Kidney (tissue), 14 donors: ENCODE data around the gene CRHR2. TPM values are rescaled to one million over a fixed set of nuclear protein-coding genes. Genes with fewer than 3 reads are reported as not detected.

Experiments used
- DNase-seq, 5 donors: peaks; one replicate each; pipeline ENCODE4 v3.0.0-alpha.2; 2013 to 2020
- FAIRE-seq: peaks from 2 replicates; lab custom pipeline; 2012; peaks lifted over from hg19 to GRCh38; lab: Jason Lieb, UNC
- H3K27ac ChIP-seq, 2 donors: one replicate each; pipeline ENCODE4 v1.7.0; 2013; ENCODE audit warnings: low read depth in 2 of 2, low read length in 2 of 2, inconsistent platforms in 1 of 2
- H3K27me3 ChIP-seq: one replicate; pipeline ENCODE4 v1.7.1; 2013; ENCODE audit warnings: low read length, inconsistent platforms; ENCODE audit not compliant: control insufficient read depth, insufficient read depth
- H3K36me3 ChIP-seq, 3 donors: one replicate each; pipeline versions ENCODE4 v1.7.0 to v1.7.1; 2013; ENCODE audit warnings: low read length in 3 of 3, control low read depth in 1 of 3, inconsistent platforms in 1 of 3; ENCODE audit not compliant: insufficient read depth in 3 of 3, control insufficient read depth in 2 of 3
- H3K4me1 ChIP-seq, 3 donors: one replicate each; pipeline versions ENCODE4 v1.7.0 to v1.7.1; 2013; ENCODE audit warnings: low read length in 3 of 3, inconsistent platforms in 1 of 3, low read depth in 1 of 3; ENCODE audit not compliant: control insufficient read depth in 2 of 3, insufficient read depth in 2 of 3
- H3K4me3 ChIP-seq, 3 donors: one replicate each; pipeline versions ENCODE4 v1.7.0 to v1.8.1; 2013; ENCODE audit warnings: low read length in 3 of 3, control low read depth in 1 of 3, inconsistent platforms in 1 of 3
- H3K9ac ChIP-seq, 3 donors: one replicate each; pipeline versions ENCODE4 v1.7.0 to v1.7.1; 2013; ENCODE audit warnings: low read length in 3 of 3, control low read depth in 1 of 3, inconsistent platforms in 1 of 3
- H3K9me3 ChIP-seq, 3 donors: one replicate each; pipeline versions ENCODE4 v1.7.0 to v1.7.1; 2013; ENCODE audit warnings: low read length in 3 of 3, control low read depth in 1 of 3, inconsistent platforms in 1 of 3; ENCODE audit not compliant: control insufficient read depth in 2 of 3, insufficient read depth in 1 of 3
- intact Hi-C: fragments of 100-400 bp; cut with DNase I; formaldehyde crosslinking; loops from one replicate; pipeline ENCODE4 v1.11.1; 2022
- polyA plus RNA-seq: library from polyadenylated mRNA; stranded (reverse); fragments of 350-450 nt; fragmentation: Illumina TruSeq; extraction: RNeasy Lipid Tissue Mini Kit (QIAGEN cat#74804); gene quantifications from one replicate; pipeline ENCODE4 v1.2.3, GENCODE V29; 2014; ENCODE audit warnings: low read depth, low replicate concordance; ENCODE audit not compliant: insufficient read depth
- total RNA-seq: library from RNA; stranded (reverse); fragmentation: NEBNext Ultra II Directional; extraction: Animal tissue kit (Norgen Biotek cat#: 25700); gene quantifications from one replicate; pipeline ENCODE4 v1.2.1, GENCODE V29; 2021
- TF ChIP-seq, protein P1 (sequence below): IDR thresholded peaks from 3 replicates; pipeline ENCODE4 v1.5.1; 2012; ENCODE audit warnings: mild to moderate bottlenecking, moderate library complexity, borderline replicate concordance; ENCODE audit not compliant: insufficient read depth; ENCODE audit errors: extremely low read depth
- donor health status: control.
- donor health status: control.
- donor health status: control.
- donor health status: control.
- donor health status: control.
- donor health status: DM: yes; HTN: yes; CAD: no.
- donor health status: Normal renal cell carcinoma (clear cell type).

The CRHR2 gene
- total and polyA plus RNA-seq, 2 donors from 2014 or later = not detected

DNA sequence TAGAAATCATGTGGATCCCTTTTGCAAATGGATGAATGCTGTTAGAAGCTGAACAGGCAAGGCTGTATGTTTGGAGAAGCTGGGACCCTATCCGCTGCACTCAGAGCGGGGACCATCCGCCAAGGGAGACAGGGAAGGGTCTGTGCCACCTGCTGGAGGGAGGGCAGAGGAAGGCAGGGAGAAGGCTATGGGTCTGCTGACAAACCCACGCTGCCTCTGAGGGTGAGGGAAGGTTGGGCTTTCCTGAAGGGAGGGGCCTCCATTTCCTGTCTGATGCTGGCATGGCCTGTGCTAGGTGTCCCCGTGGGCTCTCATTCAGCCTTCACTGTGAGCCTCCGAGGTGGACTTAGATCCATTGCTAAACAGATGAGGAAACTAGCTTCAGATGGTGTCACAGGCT lies 5.3 kb upstream of the CRHR2 start:
- H3K27me3 ChIP-seq = no peaks in the 10 kb centered on the region
- no peaks in the 10 kb centered on the region for H3K9me3 ChIP-seq
- H3K4me3 ChIP-seq = no peak overlapping the region
- intact Hi-C loops = no loop called here
- TF ChIP-seq, protein P1, sequence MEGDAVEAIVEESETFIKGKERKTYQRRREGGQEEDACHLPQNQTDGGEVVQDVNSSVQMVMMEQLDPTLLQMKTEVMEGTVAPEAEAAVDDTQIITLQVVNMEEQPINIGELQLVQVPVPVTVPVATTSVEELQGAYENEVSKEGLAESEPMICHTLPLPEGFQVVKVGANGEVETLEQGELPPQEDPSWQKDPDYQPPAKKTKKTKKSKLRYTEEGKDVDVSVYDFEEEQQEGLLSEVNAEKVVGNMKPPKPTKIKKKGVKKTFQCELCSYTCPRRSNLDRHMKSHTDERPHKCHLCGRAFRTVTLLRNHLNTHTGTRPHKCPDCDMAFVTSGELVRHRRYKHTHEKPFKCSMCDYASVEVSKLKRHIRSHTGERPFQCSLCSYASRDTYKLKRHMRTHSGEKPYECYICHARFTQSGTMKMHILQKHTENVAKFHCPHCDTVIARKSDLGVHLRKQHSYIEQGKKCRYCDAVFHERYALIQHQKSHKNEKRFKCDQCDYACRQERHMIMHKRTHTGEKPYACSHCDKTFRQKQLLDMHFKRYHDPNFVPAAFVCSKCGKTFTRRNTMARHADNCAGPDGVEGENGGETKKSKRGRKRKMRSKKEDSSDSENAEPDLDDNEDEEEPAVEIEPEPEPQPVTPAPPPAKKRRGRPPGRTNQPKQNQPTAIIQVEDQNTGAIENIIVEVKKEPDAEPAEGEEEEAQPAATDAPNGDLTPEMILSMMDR = no peak
- DNase-seq (peak in 1 of 5 donors; percentile 33), FAIRE-seq (no peak)
- H3K36me3 ChIP-seq = no peaks in the 10 kb centered on the region
- H3K4me1 ChIP-seq = peaks cover 0 to under 1% (median 0%) of the 10 kb centered on the region in 3 donors
- H3K27ac ChIP-seq = no peak overlapping the region
- H3K9ac ChIP-seq = no peak overlapping the region

DNA sequence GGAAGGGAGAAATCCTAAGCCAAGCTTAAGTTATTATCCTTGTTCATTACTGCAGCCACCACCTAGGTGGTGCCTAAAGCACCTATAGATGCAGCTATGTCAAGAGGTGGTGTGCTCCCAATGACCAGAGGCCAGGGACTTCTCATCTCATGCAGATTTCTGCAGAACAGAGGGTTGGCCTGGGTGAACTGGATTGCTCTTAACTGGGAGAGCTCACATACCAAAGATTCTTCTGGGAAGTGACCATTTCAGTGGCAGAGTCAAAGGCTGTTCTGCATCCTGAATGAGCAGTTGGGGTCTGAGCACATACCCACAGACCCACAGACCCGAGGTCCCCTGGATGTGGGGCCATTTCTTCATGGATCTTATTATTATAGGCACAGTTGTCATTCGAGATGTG lies 2.1 kb upstream of the CRHR2 start:
- Histone ChIP-seq H3K27me3 (peaks cover 15% of the 10 kb centered on the region), H3K9ac (no peak overlapping the region), H3K4me3 (no peak overlapping the region), H3K36me3 (no peaks in the 10 kb centered on the region), H3K27ac (no peak overlapping the region), H3K9me3 (no peaks in the 10 kb centered on the region), H3K4me1 (peaks cover 0 to 8% (median 0%) of the 10 kb centered on the region in 3 donors)
- intact Hi-C loops = no loop called here
- TF ChIP-seq, protein P1 = no peak
- DNase-seq = no peak
- FAIRE-seq = no peak

DNA sequence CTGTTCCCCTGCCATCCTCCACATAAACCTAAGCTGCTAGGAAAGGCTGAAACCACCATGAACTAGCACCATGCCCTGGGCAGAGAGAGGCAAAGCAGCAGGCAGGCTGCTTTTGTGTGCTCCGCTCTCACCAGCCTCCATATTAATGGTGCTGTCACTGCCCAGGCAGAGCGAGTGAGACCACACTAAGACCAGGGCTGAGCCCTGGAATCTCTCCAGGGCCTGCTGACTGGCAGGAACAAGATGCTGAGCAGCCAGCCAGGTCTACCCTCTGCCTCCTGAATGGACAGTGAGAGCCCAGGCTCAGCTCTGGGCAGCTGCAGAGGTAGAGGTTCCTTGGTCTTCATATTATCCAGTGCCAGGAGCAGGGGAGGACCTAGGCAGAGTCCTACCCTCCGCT lies 1.6 kb upstream of the CRHR2 start:
- TF ChIP-seq, protein P1 = no peak
- Histone ChIP-seq H3K27me3 (peaks cover 17% of the 10 kb centered on the region), H3K36me3 (no peaks in the 10 kb centered on the region), H3K4me3 (no peak overlapping the region), H3K9me3 (no peaks in the 10 kb centered on the region), H3K9ac (no peak overlapping the region), H3K27ac (no peak overlapping the region), H3K4me1 (peaks cover 0 to 8% (median 0%) of the 10 kb centered on the region in 3 donors)
- DNase-seq (no peak), FAIRE-seq (no peak)
- intact Hi-C loops = no loop called here

DNA sequence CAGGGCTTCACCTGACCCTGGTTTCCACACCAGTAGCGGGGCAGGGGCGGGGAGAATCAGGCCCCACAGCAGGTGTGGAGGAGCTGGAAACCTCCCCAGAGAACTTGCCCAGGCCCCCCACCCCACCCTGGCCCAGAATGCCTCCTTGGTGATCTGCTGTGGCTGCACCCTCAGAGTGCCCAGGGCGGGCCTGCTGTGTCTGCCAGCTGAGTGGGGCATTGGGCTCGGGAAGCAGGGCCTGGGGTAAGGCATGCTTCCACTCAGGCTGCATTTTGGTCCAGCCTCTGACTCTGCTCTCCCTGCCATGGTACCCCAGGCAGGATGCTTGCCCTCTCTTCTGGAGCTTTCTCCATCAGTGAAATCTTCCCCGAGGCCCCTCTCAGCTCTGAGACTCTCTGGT lies 1.1 kb upstream of the CRHR2 start:
- Histone ChIP-seq H3K4me3 (no peak overlapping the region), H3K9me3 (no peaks in the 10 kb centered on the region), H3K27me3 (peaks cover 17% of the 10 kb centered on the region), H3K36me3 (no peaks in the 10 kb centered on the region), H3K27ac (no peak overlapping the region), H3K4me1 (peaks cover 0 to 8% (median 0%) of the 10 kb centered on the region in 3 donors), H3K9ac (no peak overlapping the region)
- FAIRE-seq (no peak), DNase-seq (no peak)
- TF ChIP-seq, protein P1 = no peak
- intact Hi-C loops = no loop called here
